HepG2 (cell line): ENCODE measurements around the gene TNP2. TPM values are rescaled to one million over a fixed set of nuclear protein-coding genes. Genes with fewer than 3 reads are reported as not detected.

ENCODE experiments used
- BCL3 ChIP-seq: sonication (generic); formaldehyde crosslinking; IDR thresholded peaks from 2 replicates; pipeline ENCODE4 v1.5.1; 2020; ENCODE audit warnings: mild to moderate bottlenecking, missing genetic modification reagents, moderate library complexity
- BCL6 ChIP-seq: IDR thresholded peaks from 2 replicates; pipeline ENCODE4 v1.6.1; 2016; ENCODE audit warnings: missing genetic modification reagents, missing compliant biosample characterization
- CREM ChIP-seq, 2 experiments: sonication (generic) in 1 of 2; formaldehyde crosslinking in 1 of 2; IDR thresholded peaks; 2 replicates each; pipeline versions ENCODE4 v1.4.0 to v1.6.1; 2016 to 2020; ENCODE audit warnings: antibody characterized with exemption in 1 of 2, mild to moderate bottlenecking in 1 of 2, missing genetic modification reagents in 1 of 2
- DMTF1 ChIP-seq: sonication (generic); formaldehyde crosslinking; IDR thresholded peaks from 2 replicates; pipeline ENCODE4 v1.4.0; 2020; ENCODE audit warnings: mild to moderate bottlenecking, missing genetic modification reagents
- HES4 ChIP-seq: sonication (generic); formaldehyde crosslinking; IDR thresholded peaks from 2 replicates; pipeline ENCODE4 v1.9.0; 2021; ENCODE audit warnings: mild to moderate bottlenecking, missing genetic modification reagents, borderline replicate concordance
- ISX ChIP-seq: sonication (generic); formaldehyde crosslinking; conservative IDR thresholded peaks from 2 replicates; pipeline ENCODE4 v1.5.0; 2020; ENCODE audit warnings: missing genetic modification reagents
- MTA1 ChIP-seq: sonication (generic); formaldehyde crosslinking; IDR thresholded peaks from 2 replicates; pipeline ENCODE4 v1.4.0; 2020; ENCODE audit warnings: missing genetic modification reagents, mild to moderate bottlenecking, borderline replicate concordance
- PAWR ChIP-seq: sonication (generic); formaldehyde crosslinking; IDR thresholded peaks from 2 replicates; pipeline ENCODE4 v1.4.0; 2020; ENCODE audit warnings: missing genetic modification reagents, mild to moderate bottlenecking, borderline replicate concordance
- RFX1 ChIP-seq: fragments of 450-650 bp; IDR thresholded peaks from 2 replicates; pipeline ENCODE4 v1.6.1; 2017
- SETDB1 ChIP-seq: sonication (generic); formaldehyde crosslinking; IDR thresholded peaks from 2 replicates; pipeline ENCODE4 v1.5.1; 2020; ENCODE audit warnings: missing genetic modification reagents, mild to moderate bottlenecking, borderline replicate concordance
- SIN3B ChIP-seq: fragments of 150-350 bp; IDR thresholded peaks from 2 replicates; pipeline ENCODE4 v1.6.1; 2014; ENCODE audit warnings: low read length
- ZNF512 ChIP-seq: sonication (generic); formaldehyde crosslinking; IDR thresholded peaks from 2 replicates; pipeline ENCODE4 v1.4.0; 2020; ENCODE audit warnings: mild to moderate bottlenecking, missing genetic modification reagents
- polyA plus RNA-seq, 8 experiments: library from polyadenylated mRNA; depleted of rRNA in 3 of 8; stranded (reverse) in 7 of 8; unstranded in 1 of 8; fragments of >200 nt; fragmentation: Illumina TruSeq in 4 of 8; extraction: Trizol in 4 of 8; gene quantifications; 2 replicates each; pipeline versions ENCODE4 v1.2.1 to v1.2.3, GENCODE V29; 2011 to 2016; ENCODE audit warnings: low read depth in 4 of 8, missing spikeins in 1 of 8, mixed read lengths in 1 of 8; ENCODE audit not compliant: insufficient read depth in 1 of 8
- total RNA-seq, 5 experiments: library from RNA; depleted of rRNA; stranded (reverse); fragments of >200 nt; fragmentation: Illumina TruSeq; extraction: Trizol; gene quantifications; 2 replicates each; pipeline ENCODE4 v1.2.3, GENCODE V29; 2016; ENCODE audit warnings: low read depth in 1 of 5
- TF ChIP-seq, protein P1 (sequence below): sonication (generic); IDR thresholded peaks from 2 replicates; pipeline ENCODE4 v1.6.1; 2016; ENCODE audit warnings: low read depth, borderline replicate concordance
- TF ChIP-seq, protein P2 (sequence below): IDR thresholded peaks from 2 replicates; pipeline ENCODE4 v1.6.1; 2012; ENCODE audit warnings: low read length, improper control_type of control experiment
- TF ChIP-seq, protein P3 (sequence below): sonication (generic); formaldehyde crosslinking; IDR thresholded peaks from 2 replicates; pipeline ENCODE4 v1.4.0; 2020; ENCODE audit warnings: missing genetic modification reagents

The TNP2 gene
- total and polyA plus RNA-seq, 2 of the 13 experiments (the other 11 are each of a cell fraction or from before 2014, with no cell fraction given) = not detected

- no peak for TF ChIP-seq HES4
- TF ChIP-seq ZNF512 (CRISPR knock-in tag) = no peak
- no peak for TF ChIP-seq MTA1 (CRISPR knock-in tag)
- TF ChIP-seq, protein P1, sequence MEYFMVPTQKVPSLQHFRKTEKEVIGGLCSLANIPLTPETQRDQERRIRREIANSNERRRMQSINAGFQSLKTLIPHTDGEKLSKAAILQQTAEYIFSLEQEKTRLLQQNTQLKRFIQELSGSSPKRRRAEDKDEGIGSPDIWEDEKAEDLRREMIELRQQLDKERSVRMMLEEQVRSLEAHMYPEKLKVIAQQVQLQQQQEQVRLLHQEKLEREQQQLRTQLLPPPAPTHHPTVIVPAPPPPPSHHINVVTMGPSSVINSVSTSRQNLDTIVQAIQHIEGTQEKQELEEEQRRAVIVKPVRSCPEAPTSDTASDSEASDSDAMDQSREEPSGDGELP = peak; percentile 85
- TF ChIP-seq CREM (IDR thresholded peaks at IDR 0.05) = peak; percentile 74; the same call in 1 of the 2 replicates
- no peak for TF ChIP-seq CREM (CRISPR knock-in tag; IDR thresholded peaks at IDR 0.05)
- no peak for TF ChIP-seq PAWR
- no peak for TF ChIP-seq BCL3 (CRISPR knock-in tag)
- peak; percentile 78 for TF ChIP-seq BCL6 (CRISPR knock-in tag)
- TF ChIP-seq SIN3B = no peak
- TF ChIP-seq, protein P2, sequence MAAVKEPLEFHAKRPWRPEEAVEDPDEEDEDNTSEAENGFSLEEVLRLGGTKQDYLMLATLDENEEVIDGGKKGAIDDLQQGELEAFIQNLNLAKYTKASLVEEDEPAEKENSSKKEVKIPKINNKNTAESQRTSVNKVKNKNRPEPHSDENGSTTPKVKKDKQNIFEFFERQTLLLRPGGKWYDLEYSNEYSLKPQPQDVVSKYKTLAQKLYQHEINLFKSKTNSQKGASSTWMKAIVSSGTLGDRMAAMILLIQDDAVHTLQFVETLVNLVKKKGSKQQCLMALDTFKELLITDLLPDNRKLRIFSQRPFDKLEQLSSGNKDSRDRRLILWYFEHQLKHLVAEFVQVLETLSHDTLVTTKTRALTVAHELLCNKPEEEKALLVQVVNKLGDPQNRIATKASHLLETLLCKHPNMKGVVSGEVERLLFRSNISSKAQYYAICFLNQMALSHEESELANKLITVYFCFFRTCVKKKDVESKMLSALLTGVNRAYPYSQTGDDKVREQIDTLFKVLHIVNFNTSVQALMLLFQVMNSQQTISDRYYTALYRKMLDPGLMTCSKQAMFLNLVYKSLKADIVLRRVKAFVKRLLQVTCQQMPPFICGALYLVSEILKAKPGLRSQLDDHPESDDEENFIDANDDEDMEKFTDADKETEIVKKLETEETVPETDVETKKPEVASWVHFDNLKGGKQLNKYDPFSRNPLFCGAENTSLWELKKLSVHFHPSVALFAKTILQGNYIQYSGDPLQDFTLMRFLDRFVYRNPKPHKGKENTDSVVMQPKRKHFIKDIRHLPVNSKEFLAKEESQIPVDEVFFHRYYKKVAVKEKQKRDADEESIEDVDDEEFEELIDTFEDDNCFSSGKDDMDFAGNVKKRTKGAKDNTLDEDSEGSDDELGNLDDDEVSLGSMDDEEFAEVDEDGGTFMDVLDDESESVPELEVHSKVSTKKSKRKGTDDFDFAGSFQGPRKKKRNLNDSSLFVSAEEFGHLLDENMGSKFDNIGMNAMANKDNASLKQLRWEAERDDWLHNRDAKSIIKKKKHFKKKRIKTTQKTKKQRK = no peak
- no peak for TF ChIP-seq SETDB1 (CRISPR knock-in tag)
- TF ChIP-seq ISX (CRISPR knock-in tag) = peak; percentile 56; the same call in 1 of the 2 replicates
- TF ChIP-seq, protein P3, sequence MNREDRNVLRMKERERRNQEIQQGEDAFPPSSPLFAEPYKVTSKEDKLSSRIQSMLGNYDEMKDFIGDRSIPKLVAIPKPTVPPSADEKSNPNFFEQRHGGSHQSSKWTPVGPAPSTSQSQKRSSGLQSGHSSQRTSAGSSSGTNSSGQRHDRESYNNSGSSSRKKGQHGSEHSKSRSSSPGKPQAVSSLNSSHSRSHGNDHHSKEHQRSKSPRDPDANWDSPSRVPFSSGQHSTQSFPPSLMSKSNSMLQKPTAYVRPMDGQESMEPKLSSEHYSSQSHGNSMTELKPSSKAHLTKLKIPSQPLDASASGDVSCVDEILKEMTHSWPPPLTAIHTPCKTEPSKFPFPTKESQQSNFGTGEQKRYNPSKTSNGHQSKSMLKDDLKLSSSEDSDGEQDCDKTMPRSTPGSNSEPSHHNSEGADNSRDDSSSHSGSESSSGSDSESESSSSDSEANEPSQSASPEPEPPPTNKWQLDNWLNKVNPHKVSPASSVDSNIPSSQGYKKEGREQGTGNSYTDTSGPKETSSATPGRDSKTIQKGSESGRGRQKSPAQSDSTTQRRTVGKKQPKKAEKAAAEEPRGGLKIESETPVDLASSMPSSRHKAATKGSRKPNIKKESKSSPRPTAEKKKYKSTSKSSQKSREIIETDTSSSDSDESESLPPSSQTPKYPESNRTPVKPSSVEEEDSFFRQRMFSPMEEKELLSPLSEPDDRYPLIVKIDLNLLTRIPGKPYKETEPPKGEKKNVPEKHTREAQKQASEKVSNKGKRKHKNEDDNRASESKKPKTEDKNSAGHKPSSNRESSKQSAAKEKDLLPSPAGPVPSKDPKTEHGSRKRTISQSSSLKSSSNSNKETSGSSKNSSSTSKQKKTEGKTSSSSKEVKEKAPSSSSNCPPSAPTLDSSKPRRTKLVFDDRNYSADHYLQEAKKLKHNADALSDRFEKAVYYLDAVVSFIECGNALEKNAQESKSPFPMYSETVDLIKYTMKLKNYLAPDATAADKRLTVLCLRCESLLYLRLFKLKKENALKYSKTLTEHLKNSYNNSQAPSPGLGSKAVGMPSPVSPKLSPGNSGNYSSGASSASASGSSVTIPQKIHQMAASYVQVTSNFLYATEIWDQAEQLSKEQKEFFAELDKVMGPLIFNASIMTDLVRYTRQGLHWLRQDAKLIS (CRISPR knock-in tag) = no peak
- TF ChIP-seq DMTF1 (CRISPR knock-in tag) = no peak
- TF ChIP-seq RFX1 = no peak
Observed at GRCh38 chr16:11306997-11307638, 38.0 kb upstream of the TNP2 start (continued).
